ENCODE measurements around the gene PRPH. TPM values are rescaled to one million over a fixed set of nuclear protein-coding genes. Genes with fewer than 3 reads are reported as not detected.

PRPH gene
- total RNA-seq, 1 donor from 2014 or later = 1.0 TPM

DNA sequence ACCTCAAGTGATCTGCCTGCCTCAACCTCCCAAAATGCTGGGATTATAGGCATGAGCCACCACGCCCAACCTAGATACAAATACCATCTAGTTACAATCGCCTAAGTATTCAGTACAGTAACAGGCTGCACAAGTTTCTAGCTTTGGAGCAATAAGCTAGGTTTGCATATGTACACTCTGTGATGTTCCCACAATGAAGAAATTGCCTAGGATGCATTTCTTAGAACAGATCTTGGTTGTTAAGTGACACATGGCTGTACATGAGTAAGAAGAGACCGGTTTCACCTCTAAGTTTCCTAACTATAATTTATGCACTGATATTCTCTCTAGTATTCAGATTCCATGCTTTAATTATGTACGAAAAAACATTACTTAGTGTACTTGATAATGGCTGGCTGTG is 35.5 kb upstream of the PRPH start:
- intact Hi-C loops (cut with DNase I) = no loop called here
- DNase-seq = no peak
- Histone ChIP-seq H3K4me1 (peaks cover 25% of the 10 kb centered on the region), H3K36me3 (no peaks in the 10 kb centered on the region), H3K27ac (no peak overlapping the region), H3K9me3 (no peaks in the 10 kb centered on the region), H3K27me3 (ENCODE audit: low read depth) (no peaks in the 10 kb centered on the region), H3K4me3 (no peak overlapping the region)
- ATAC-seq = no peak
- TF ChIP-seq, protein P1, sequence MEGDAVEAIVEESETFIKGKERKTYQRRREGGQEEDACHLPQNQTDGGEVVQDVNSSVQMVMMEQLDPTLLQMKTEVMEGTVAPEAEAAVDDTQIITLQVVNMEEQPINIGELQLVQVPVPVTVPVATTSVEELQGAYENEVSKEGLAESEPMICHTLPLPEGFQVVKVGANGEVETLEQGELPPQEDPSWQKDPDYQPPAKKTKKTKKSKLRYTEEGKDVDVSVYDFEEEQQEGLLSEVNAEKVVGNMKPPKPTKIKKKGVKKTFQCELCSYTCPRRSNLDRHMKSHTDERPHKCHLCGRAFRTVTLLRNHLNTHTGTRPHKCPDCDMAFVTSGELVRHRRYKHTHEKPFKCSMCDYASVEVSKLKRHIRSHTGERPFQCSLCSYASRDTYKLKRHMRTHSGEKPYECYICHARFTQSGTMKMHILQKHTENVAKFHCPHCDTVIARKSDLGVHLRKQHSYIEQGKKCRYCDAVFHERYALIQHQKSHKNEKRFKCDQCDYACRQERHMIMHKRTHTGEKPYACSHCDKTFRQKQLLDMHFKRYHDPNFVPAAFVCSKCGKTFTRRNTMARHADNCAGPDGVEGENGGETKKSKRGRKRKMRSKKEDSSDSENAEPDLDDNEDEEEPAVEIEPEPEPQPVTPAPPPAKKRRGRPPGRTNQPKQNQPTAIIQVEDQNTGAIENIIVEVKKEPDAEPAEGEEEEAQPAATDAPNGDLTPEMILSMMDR (IDR thresholded peaks at IDR 0.05) = no peak

DNA sequence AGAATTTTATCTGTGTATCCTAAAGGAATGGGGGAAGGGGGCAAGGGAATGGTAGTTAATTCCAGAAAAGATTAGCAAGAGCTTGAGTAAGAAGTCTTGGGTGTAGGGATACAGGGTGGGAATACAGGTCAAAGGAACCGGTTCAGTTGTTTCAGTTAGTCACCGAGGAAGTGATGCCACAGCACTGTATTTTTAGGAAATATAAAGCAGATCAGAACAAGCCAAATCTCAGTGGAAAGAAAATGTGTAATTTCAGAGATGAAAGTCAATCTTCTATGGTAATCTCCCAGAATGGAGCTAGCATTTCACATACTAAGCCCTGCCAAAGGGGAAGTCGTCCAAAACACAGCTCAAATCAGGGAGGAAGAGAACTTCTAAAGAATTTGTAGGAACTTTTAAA is 34.8 kb upstream of the PRPH start:
- no peaks in the 10 kb centered on the region for H3K27me3 ChIP-seq (ENCODE audit: low read depth)
- no peak overlapping the region for H3K4me3 ChIP-seq
- peaks cover 25% of the 10 kb centered on the region for H3K4me1 ChIP-seq
- H3K36me3 ChIP-seq = no peaks in the 10 kb centered on the region
- no peaks in the 10 kb centered on the region for H3K9me3 ChIP-seq
- no peak overlapping the region for H3K27ac ChIP-seq
- DNase-seq = no peak
- intact Hi-C loops (cut with DNase I) = no loop called here
- TF ChIP-seq, protein P1 (IDR thresholded peaks at IDR 0.05) = no peak
- ATAC-seq = no peak

DNA sequence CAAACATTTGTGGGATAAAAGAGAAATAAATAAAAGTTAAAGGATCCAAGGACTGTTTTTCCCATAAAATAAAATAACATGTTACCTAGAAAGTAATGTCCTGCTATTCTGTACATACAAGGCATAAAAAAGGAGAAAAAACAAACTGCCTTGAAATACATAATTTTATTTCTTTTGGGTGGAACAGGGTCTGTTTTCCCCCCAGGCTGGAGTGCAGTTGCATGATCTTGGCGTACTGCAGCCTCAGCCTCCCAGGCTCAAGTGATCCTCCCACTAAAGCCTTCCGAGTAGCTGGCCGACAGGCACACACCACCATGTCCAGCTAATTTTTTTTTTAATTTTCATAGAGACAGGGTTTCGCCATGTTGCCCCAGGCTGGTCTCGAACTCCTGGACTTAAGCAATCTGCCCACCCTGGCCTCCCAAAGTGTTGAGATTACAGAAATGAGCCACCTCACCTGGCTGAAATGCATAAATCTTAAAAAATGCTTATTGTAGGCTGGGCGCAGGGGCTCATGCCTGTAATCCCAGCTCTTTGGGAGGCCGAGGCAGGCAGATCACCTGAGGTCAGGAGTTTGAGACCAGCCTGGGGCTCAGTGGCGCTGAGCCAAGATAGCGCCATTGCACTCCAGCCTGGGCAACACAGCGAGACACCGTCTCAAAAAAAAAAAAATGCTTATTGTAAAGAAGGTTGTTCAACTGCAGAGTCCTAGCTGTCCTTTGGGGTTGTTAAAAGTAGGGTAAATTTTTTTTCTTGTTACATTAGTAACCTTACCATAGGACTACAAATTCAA is 34.2 kb upstream of the PRPH start:
- intact Hi-C loops (cut with DNase I) = no loop called here
- Histone ChIP-seq H3K27ac (no peak overlapping the region), H3K27me3 (ENCODE audit: low read depth) (no peaks in the 10 kb centered on the region), H3K36me3 (no peaks in the 10 kb centered on the region), H3K4me3 (no peak overlapping the region), H3K4me1 (peaks cover 27% of the 10 kb centered on the region), H3K9me3 (no peaks in the 10 kb centered on the region)
- ATAC-seq (no peak), DNase-seq (no peak)
- TF ChIP-seq, protein P1 (IDR thresholded peaks at IDR 0.05) = no peak

DNA sequence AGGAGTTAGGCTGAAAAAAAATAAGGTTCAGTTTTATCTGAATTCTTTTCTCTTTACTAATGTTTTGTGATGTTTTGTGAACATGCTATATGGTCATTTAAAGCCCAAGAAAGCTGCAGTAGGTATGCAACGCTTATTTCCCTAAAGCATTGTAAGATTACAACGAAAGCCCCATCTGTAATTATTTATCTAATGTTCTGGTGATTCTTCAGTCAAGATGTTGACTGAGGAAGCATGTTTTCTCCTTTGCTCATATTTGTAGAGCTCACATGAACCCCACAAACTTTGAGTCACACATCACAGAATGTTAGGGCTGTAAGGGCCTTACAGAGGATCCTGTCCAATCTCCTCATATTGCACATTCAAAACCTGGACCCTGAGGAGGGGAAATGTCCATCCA is 33.2 kb upstream of the PRPH start:
- no peak for ATAC-seq

DNA sequence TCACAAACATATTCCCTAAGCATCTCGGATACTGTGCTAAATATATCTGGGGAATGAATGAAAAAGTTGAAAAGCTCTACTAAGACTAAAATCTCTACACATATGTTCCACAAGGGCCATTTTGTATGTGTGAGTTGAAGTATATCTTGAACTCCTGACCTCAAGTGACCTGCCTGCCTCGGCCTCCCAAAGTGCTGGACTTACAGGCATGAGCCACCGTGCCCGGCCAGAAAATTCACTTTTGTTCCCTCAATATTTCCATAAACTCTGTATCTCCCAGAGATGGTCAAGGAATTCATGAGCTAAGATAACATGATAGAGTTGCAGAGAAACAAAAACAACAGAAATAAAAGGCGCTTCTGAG is 31.6 kb upstream of the PRPH start:
- Histone ChIP-seq H3K4me1 (peaks cover 53% of the 10 kb centered on the region), H3K9me3 (no peaks in the 10 kb centered on the region), H3K27ac (no peak overlapping the region), H3K4me3 (no peak overlapping the region), H3K27me3 (ENCODE audit: low read depth) (no peaks in the 10 kb centered on the region), H3K36me3 (peaks cover 4% of the 10 kb centered on the region)
- TF ChIP-seq, protein P1 (IDR thresholded peaks at IDR 0.05) = no peak
- intact Hi-C loops (cut with DNase I) = no loop called here
- ATAC-seq = no peak
- no peak for DNase-seq

More for the DNA sequence above, 33.2 kb upstream of the PRPH start:
- no peak overlapping the region for H3K4me3 ChIP-seq
- H3K27ac ChIP-seq = no peak overlapping the region
- intact Hi-C loops (cut with DNase I) = no loop called here
- H3K36me3 ChIP-seq = no peaks in the 10 kb centered on the region
- no peaks in the 10 kb centered on the region for H3K9me3 ChIP-seq
- no peaks in the 10 kb centered on the region for H3K27me3 ChIP-seq (ENCODE audit: low read depth)
- DNase-seq = no peak
- peaks cover 37% of the 10 kb centered on the region for H3K4me1 ChIP-seq
- TF ChIP-seq, protein P1 (IDR thresholded peaks at IDR 0.05) = no peak
